BJ (cell line): Measurements from ENCODE around the gene NFKBIE. TPM values are rescaled to one million over a fixed set of nuclear protein-coding genes. Genes with fewer than 3 reads are reported as not detected.

ENCODE experiments used
- CTCF ChIA-PET: fragments of 350-600 bp; formaldehyde crosslinking; extraction: SDS; loops from one replicate; lab custom pipeline; 2021; ENCODE audit warnings: antibody characterized with exemption, inconsistent platforms; lab: Yijun Ruan, JAX
- POLR2A ChIA-PET: fragments of 300-600 bp; sonication (Branson Sonifier 250); formaldehyde crosslinking; extraction: SDS; loops from one replicate; lab custom pipeline; 2021; ENCODE audit warnings: antibody characterized with exemption; lab: Charles Lee
- DNase-seq: peaks from one replicate; pipeline ENCODE4 v3.0.0-alpha.2; 2011; ENCODE audit warnings: low read depth
- H3K27me3 ChIP-seq: 2 replicates; pipeline ENCODE4 v1.6.0; 2011; ENCODE audit warnings: low read length; ENCODE audit not compliant: control insufficient read depth, insufficient read depth
- H3K36me3 ChIP-seq: 2 replicates; pipeline ENCODE4 v1.5.1; 2011; ENCODE audit warnings: low read length; ENCODE audit not compliant: control insufficient read depth, insufficient read depth
- H3K4me3 ChIP-seq: 2 replicates; pipeline ENCODE4 v1.5.1; 2011; ENCODE audit warnings: low read depth, mild to moderate bottlenecking, control low read depth, low read length
- CTCF ChIP-seq: IDR thresholded peaks from 2 replicates; pipeline ENCODE4 v1.5.1; 2011; ENCODE audit warnings: low read depth, mild to moderate bottlenecking, control low read depth, inconsistent platforms, low read length, moderate library complexity; ENCODE audit not compliant: insufficient read depth
- polyA plus RNA-seq: library from polyadenylated mRNA; depleted of rRNA; stranded (reverse); fragments of >200 nt; gene quantifications from 2 replicates; pipeline ENCODE4 v1.2.3, GENCODE V29; 2011

The NFKBIE gene
- polyA plus RNA-seq, 1 experiment: 8.0 TPM

DNA sequence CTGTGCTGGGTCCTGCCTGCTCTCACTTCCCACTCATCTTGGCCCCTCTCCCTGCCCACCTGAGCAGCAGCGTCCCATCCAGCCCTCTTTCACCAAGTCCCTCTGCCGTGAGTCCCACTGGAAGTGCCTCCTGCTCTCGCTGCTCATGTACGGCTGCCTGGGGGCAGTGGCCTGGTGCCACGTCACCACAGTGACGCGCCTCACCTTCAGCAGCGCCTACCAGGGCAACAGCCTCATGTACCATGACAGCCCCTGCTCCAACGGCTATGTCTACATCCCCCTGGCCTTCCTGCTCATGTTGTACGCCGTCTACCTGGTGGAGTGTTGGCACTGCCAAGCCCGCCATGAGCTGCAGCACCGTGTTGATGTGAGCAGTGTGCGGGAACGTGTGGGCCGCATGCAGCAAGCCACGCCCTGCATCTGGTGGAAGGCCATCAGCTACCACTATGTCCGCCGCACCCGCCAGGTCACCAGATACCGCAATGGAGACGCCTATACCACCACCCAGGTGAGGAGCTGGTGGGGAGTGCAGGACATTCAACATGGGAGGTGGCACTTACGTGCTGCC lies 7.7 kb upstream of the NFKBIE start:
- TF ChIP-seq CTCF: no peak
- H3K4me3 ChIP-seq: no peak overlapping the region
- POLR2A ChIA-PET: no interaction called here
- no peak for DNase-seq
- no peaks in the 10 kb centered on the region for H3K36me3 ChIP-seq
- CTCF ChIA-PET: no interaction called here
- peaks cover 43% of the 10 kb centered on the region for H3K27me3 ChIP-seq

- Histone ChIP-seq H3K4me3 (no peak overlapping the region), H3K27me3 (peaks cover 43% of the 10 kb centered on the region), H3K36me3 (no peaks in the 10 kb centered on the region)
- ChIA-PET CTCF (interaction anchor here (8.7 kb wide), 1 partner anchor 63 kb away, joined by 138 read pairs; no protein-coding TSS in a partner anchor), POLR2A (no interaction called here)
- no peak for DNase-seq
- TF ChIP-seq CTCF: no peak
Measured at GRCh38 chr6:44272529-44272928, 7.2 kb upstream of the NFKBIE start.

GRCh38 chr6:44271914-44272313 lies 6.6 kb upstream of the NFKBIE start:
- Histone ChIP-seq H3K27me3 (peaks cover 42% of the 10 kb centered on the region), H3K4me3 (no peak overlapping the region), H3K36me3 (no peaks in the 10 kb centered on the region)
- ChIA-PET CTCF (interaction anchor here (0.6 to 8.7 kb wide), 2 partner anchors 64 to 1173 kb away, joined by 3 to 138 read pairs; no protein-coding TSS in a partner anchor), POLR2A (no interaction called here)
- no peak for TF ChIP-seq CTCF
- no peak for DNase-seq

GRCh38 chr6:44271406-44271723 lies 6.0 kb upstream of the NFKBIE start:
- no peak for DNase-seq
- CTCF ChIA-PET: interaction anchor here (2.1 to 8.7 kb wide), 2 partner anchors 41 to 64 kb away, joined by 8 to 138 read pairs; partner anchors contain the start of gene AARS2
- Histone ChIP-seq H3K4me3 (no peak overlapping the region), H3K36me3 (no peaks in the 10 kb centered on the region), H3K27me3 (peaks cover 42% of the 10 kb centered on the region)
- TF ChIP-seq CTCF: no peak
- POLR2A ChIA-PET: no interaction called here

DNA sequence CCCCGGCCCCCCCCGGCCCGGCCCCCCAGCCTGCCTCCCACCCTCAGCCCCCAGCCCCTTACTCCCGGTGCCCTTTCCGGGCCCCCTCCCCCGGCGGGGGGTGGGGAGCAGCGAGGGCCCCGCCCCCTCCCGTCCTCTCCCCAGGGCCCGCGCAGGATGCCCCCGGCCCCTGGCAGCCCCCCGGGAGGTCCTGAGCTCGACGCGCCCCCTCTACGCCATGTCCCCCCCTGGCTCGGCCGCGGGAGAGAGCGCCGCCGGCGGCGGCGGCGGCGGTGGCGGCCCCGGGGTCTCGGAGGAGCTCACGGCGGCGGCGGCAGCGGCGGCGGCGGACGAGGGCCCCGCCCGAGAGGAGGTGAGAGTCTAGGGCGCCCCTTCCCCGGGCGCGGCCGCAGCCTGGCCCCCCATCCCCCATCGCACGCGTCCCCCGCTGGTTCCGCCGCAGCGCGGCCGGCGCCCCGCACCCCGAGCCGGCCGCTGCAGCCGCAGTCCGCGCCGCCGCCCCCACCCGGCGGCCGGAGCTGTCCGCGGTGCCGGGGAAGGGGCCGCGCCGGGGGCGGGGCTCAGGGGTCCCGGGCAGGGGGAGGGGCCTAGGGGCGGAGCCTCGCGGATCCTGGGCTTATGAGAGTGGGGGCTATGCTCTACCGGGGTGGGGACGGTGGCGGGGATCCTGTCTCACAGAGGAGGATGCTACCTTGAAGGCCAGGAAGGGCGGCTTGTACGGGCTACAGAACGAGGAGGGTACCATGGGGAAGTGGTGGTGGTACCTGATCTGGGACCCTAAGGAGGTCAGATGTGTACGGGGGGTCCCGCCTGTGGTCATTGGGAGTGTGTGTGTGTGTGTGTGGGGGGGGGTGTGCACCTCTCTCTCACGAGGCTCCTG lies 5.4 kb upstream of the NFKBIE start:
- POLR2A ChIA-PET: no interaction called here
- TF ChIP-seq CTCF: no peak
- Histone ChIP-seq H3K36me3 (no peaks in the 10 kb centered on the region), H3K4me3 (no peak overlapping the region), H3K27me3 (peaks cover 42% of the 10 kb centered on the region)
- CTCF ChIA-PET: interaction anchor here (1.1 to 8.7 kb wide), 3 partner anchors 42 to 65 kb away, joined by 3 to 138 read pairs (median 8); partner anchors contain the start of gene AARS2
- no peak for DNase-seq
